HepG2 (cell line): ENCODE data around the gene SH2D7. TPM values are rescaled to one million over a fixed set of nuclear protein-coding genes. Genes with fewer than 3 reads are reported as not detected.

Experiments
- ARID4A ChIP-seq: sonication (generic); formaldehyde crosslinking; IDR thresholded peaks from 2 replicates; pipeline ENCODE4 v1.5.0; 2020; ENCODE audit warnings: mild to moderate bottlenecking, missing genetic modification reagents, borderline replicate concordance
- CEBPG ChIP-seq: IDR thresholded peaks from 2 replicates; pipeline ENCODE4 v1.6.1; 2016
- DMTF1 ChIP-seq: sonication (generic); formaldehyde crosslinking; IDR thresholded peaks from 2 replicates; pipeline ENCODE4 v1.4.0; 2020; ENCODE audit warnings: mild to moderate bottlenecking, missing genetic modification reagents
- FOSL2 ChIP-seq: sonication (generic); formaldehyde crosslinking; IDR thresholded peaks from 2 replicates; pipeline ENCODE4 v1.4.0; 2020; ENCODE audit warnings: missing genetic modification reagents
- GATAD2A ChIP-seq: IDR thresholded peaks from 2 replicates; pipeline ENCODE4 v1.6.1; 2016
- GFI1 ChIP-seq: sonication (generic); formaldehyde crosslinking; IDR thresholded peaks from 2 replicates; pipeline ENCODE4 v1.5.0; 2020; ENCODE audit warnings: missing genetic modification reagents, mild to moderate bottlenecking, borderline replicate concordance
- GLMP ChIP-seq: sonication (generic); formaldehyde crosslinking; IDR thresholded peaks from 2 replicates; pipeline ENCODE4 v1.9.0; 2021; ENCODE audit warnings: missing genetic modification reagents, mild to moderate bottlenecking, borderline replicate concordance
- KDM1A ChIP-seq: IDR thresholded peaks from 2 replicates; pipeline ENCODE4 v1.6.1; 2016; ENCODE audit warnings: missing compliant biosample characterization
- NFIB ChIP-seq: sonication (generic); formaldehyde crosslinking; IDR thresholded peaks from 2 replicates; pipeline ENCODE4 v1.9.0; 2021; ENCODE audit warnings: missing genetic modification reagents, mild to moderate bottlenecking, borderline replicate concordance
- SP4 ChIP-seq: sonication (generic); formaldehyde crosslinking; IDR thresholded peaks from 2 replicates; pipeline ENCODE4 v1.8.1; 2023; ENCODE audit warnings: mild to moderate bottlenecking, missing genetic modification reagents
- SSRP1 ChIP-seq: IDR thresholded peaks from 2 replicates; pipeline ENCODE4 v1.6.1; 2016; ENCODE audit warnings: control low read depth
- YEATS4 ChIP-seq: sonication (generic); formaldehyde crosslinking; IDR thresholded peaks from 2 replicates; pipeline ENCODE4 v1.4.0; 2020; ENCODE audit warnings: missing genetic modification reagents, borderline replicate concordance
- ZNF138 ChIP-seq: sonication (generic); formaldehyde crosslinking; IDR thresholded peaks from 2 replicates; pipeline ENCODE4 v1.5.0; 2020; ENCODE audit warnings: mild to moderate bottlenecking, low read depth, missing genetic modification reagents
- ZNF383 ChIP-seq: sonication (generic); formaldehyde crosslinking; IDR thresholded peaks from 2 replicates; pipeline ENCODE4 v1.4.0; 2020; ENCODE audit warnings: missing genetic modification reagents, mild to moderate bottlenecking, borderline replicate concordance
- ZNF609 ChIP-seq: sonication (generic); formaldehyde crosslinking; IDR thresholded peaks from 2 replicates; pipeline ENCODE4 v1.4.0; 2020; ENCODE audit warnings: mild to moderate bottlenecking, missing genetic modification reagents, borderline replicate concordance
- polyA plus RNA-seq, 8 experiments: library from polyadenylated mRNA; depleted of rRNA in 3 of 8; stranded (reverse) in 7 of 8; unstranded in 1 of 8; fragments of >200 nt; fragmentation: Illumina TruSeq in 4 of 8; extraction: Trizol in 4 of 8; gene quantifications; 2 replicates each; pipeline versions ENCODE4 v1.2.1 to v1.2.3, GENCODE V29; 2011 to 2016; ENCODE audit warnings: low read depth in 4 of 8, missing spikeins in 1 of 8, mixed read lengths in 1 of 8; ENCODE audit not compliant: insufficient read depth in 1 of 8
- total RNA-seq, 5 experiments: library from RNA; depleted of rRNA; stranded (reverse); fragments of >200 nt; fragmentation: Illumina TruSeq; extraction: Trizol; gene quantifications; 2 replicates each; pipeline ENCODE4 v1.2.3, GENCODE V29; 2016; ENCODE audit warnings: low read depth in 1 of 5
- TF ChIP-seq, protein P1 (sequence below): sonication (generic); formaldehyde crosslinking; IDR thresholded peaks from 2 replicates; pipeline ENCODE4 v1.4.0; 2020; ENCODE audit warnings: mild to moderate bottlenecking, missing genetic modification reagents

The SH2D7 gene
- total and polyA plus RNA-seq, 2 of the 13 experiments (the other 11 are each of a cell fraction or from before 2014, with no cell fraction given): not detected

- TF ChIP-seq ZNF609 (CRISPR knock-in tag) (no peak), ARID4A (CRISPR knock-in tag) (0 out of 2 replicates have a peak, but pooled peaks have one; percentile 9), DMTF1 (CRISPR knock-in tag) (no peak), GFI1 (CRISPR knock-in tag) (no peak; the same call in 1 of the 2 replicates), SSRP1 (CRISPR knock-in tag) (no peak), YEATS4 (CRISPR knock-in tag) (no peak), KDM1A (CRISPR knock-in tag) (peak; percentile 71; the same call in 1 of the 2 replicates), SP4 (no peak), ZNF138 (CRISPR knock-in tag) (no peak), NFIB (CRISPR knock-in tag) (no peak), GLMP (CRISPR knock-in tag) (no peak), FOSL2 (CRISPR knock-in tag) (peak; percentile 23; the same call in 1 of the 2 replicates), ZNF383 (no peak), CEBPG (CRISPR knock-in tag) (peak; percentile 72), GATAD2A (peak; percentile 65)
- TF ChIP-seq, protein P1, sequence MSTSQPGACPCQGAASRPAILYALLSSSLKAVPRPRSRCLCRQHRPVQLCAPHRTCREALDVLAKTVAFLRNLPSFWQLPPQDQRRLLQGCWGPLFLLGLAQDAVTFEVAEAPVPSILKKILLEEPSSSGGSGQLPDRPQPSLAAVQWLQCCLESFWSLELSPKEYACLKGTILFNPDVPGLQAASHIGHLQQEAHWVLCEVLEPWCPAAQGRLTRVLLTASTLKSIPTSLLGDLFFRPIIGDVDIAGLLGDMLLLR: no peak
Observed at GRCh38 chr15:78083687-78084448, 8.5 kb upstream of the SH2D7 start (continued).
